T-helper 1 cell treated with Interleukin-12 subunit alpha and Interleukin-12 subunit beta and Interleukin-4 antibody, amounts not matched to agents 30 μg/mL and 1 μg/mL, for 36 hours (primary cell): Measurements from ENCODE around the gene KRT4.

Source experiments
- H3K27ac Mint-ChIP-seq: one replicate; pipeline ENCODE4 v1.8.0; 2021; ENCODE audit warnings: mild to moderate bottlenecking, mixed read lengths
- H3K27me3 Mint-ChIP-seq: one replicate; pipeline ENCODE4 v1.8.0; 2021; ENCODE audit warnings: low read depth, mixed read lengths
- H3K36me3 Mint-ChIP-seq: one replicate; pipeline ENCODE4 v1.8.0; 2021; ENCODE audit warnings: low read depth, mixed read lengths
- H3K4me1 Mint-ChIP-seq: one replicate; pipeline ENCODE4 v1.8.0; 2021; ENCODE audit warnings: low read depth, mixed read lengths
- H3K4me3 Mint-ChIP-seq: one replicate; pipeline ENCODE4 v1.8.0; 2021; ENCODE audit warnings: mild to moderate bottlenecking, moderate library complexity, mixed read lengths
- H3K9me3 Mint-ChIP-seq: one replicate; pipeline ENCODE4 v1.8.0; 2021; ENCODE audit warnings: mixed read lengths

The KRT4 gene

DNA sequence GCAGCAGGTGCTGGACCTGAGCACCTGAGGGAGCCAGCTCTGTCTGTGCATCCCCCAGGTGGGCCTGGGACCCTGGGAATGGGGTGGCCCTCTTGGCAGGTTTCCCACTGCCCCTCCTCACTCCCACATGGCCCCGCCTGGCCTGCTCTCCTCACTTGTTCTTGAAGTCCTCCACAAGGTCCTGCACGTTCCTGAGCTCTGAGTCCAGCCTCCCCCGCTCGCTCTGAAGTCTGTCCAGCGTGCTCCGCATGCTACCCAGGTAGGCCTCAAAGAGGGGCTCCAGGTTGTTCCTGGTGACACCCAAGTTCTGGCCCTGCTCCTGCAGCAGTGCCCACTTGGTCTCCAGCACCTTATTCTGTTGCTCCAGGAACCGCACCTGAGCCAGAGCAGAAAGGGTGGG, 17.3 kb upstream of the KRT4 start:
- no peak overlapping the region for H3K4me3 Mint-ChIP-seq

GRCh38 chr12:52829986-52830770, 16.3 kb upstream of the KRT4 start:
- Mint-ChIP-seq H3K27ac (no peak overlapping the region), H3K4me3 (no peak overlapping the region), H3K36me3 (no peaks in the 10 kb centered on the region), H3K9me3 (no peaks in the 10 kb centered on the region), H3K27me3 (no peaks in the 10 kb centered on the region), H3K4me1 (no peaks in the 10 kb centered on the region)

More for the DNA sequence above, 17.3 kb upstream of the KRT4 start:
- no peaks in the 10 kb centered on the region for H3K9me3 Mint-ChIP-seq
- H3K36me3 Mint-ChIP-seq: no peaks in the 10 kb centered on the region
- H3K27me3 Mint-ChIP-seq: no peaks in the 10 kb centered on the region
- no peak overlapping the region for H3K27ac Mint-ChIP-seq
- H3K4me1 Mint-ChIP-seq: peaks cover 5% of the 10 kb centered on the region

DNA sequence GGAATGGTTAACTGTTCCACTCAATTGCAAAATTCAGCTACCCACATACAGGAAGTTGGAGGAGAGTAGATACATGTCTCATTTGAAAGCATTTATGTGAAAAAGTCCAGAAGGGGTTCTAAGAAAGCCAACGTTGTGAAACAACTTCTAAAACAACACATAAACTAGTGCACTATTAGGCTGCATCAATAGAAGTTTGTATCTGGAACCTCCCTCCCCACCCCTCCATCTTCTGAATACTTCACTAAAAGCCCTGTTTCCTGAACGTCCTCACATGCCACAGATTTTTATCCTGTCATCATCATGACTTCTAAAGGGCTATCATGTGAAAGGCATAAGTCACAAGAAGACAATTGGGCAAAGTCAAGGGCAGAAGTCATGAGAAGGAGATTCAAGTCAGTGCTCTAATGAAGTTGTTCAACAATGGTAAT, 14.7 kb upstream of the KRT4 start:
- H3K27ac Mint-ChIP-seq: no peak overlapping the region
- H3K9me3 Mint-ChIP-seq: no peaks in the 10 kb centered on the region
- no peaks in the 10 kb centered on the region for H3K27me3 Mint-ChIP-seq
- no peak overlapping the region for H3K4me3 Mint-ChIP-seq
- no peaks in the 10 kb centered on the region for H3K4me1 Mint-ChIP-seq
- H3K36me3 Mint-ChIP-seq: no peaks in the 10 kb centered on the region

DNA sequence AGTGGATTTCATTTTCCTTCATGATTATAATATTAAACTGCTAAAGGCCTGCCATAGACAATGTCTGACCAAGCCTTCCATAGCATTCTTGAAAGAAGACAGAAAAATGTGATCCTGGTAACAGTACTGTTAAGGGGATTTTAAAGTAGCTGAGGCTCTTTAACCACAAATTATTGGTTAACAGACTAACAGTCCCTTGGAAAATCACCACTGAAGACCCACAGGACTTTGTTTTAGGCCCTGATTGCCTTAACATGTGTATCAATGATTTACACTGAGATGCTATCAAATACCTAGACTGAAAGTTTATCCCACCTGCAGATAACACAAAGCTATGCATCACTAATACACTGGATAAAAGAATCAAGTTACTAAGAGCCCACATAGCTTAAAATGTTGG, 14.2 kb upstream of the KRT4 start:
- no peak overlapping the region for H3K4me3 Mint-ChIP-seq
- H3K27me3 Mint-ChIP-seq: no peaks in the 10 kb centered on the region
- H3K27ac Mint-ChIP-seq: no peak overlapping the region
- H3K36me3 Mint-ChIP-seq: no peaks in the 10 kb centered on the region
- H3K9me3 Mint-ChIP-seq: no peaks in the 10 kb centered on the region
- H3K4me1 Mint-ChIP-seq: no peaks in the 10 kb centered on the region

DNA sequence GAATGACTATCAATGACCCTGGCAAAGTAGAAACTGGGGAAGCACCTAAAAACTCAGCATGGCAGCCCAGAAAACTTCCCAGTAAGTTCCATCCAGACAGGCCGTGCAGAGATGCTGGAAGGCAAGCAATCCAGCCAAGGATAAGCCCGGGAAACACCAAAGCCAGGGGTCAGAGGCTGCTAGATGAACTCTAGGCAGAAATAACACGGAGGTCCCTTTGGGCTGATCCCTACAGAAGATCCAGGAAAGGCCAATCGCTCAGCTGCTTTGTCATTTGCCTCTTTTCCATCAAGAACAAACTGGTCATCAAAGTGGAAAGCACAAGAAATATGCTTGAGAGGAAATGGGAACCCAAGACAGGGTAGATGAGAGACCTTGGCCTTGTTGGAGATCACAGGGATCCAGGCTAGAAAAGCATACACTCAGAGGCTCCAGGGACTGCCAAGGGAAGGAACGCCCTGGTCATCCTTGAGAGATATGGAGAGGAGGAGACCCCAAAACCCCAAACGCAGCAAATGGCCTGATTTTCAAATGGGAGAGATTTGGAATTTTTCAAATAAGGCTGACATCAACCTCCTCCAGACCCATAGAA, 13.7 kb upstream of the KRT4 start:
- no peaks in the 10 kb centered on the region for H3K9me3 Mint-ChIP-seq
- H3K4me1 Mint-ChIP-seq: no peaks in the 10 kb centered on the region
- H3K27me3 Mint-ChIP-seq: no peaks in the 10 kb centered on the region
- no peak overlapping the region for H3K4me3 Mint-ChIP-seq
- no peaks in the 10 kb centered on the region for H3K36me3 Mint-ChIP-seq
- H3K27ac Mint-ChIP-seq: no peak overlapping the region

GRCh38 chr12:52826611-52827498, 12.9 kb upstream of the KRT4 start:
- H3K9me3 Mint-ChIP-seq: no peaks in the 10 kb centered on the region
- no peaks in the 10 kb centered on the region for H3K36me3 Mint-ChIP-seq
- H3K4me3 Mint-ChIP-seq: no peak overlapping the region
- no peaks in the 10 kb centered on the region for H3K27me3 Mint-ChIP-seq
- H3K27ac Mint-ChIP-seq: no peak overlapping the region
- H3K4me1 Mint-ChIP-seq: no peaks in the 10 kb centered on the region

DNA sequence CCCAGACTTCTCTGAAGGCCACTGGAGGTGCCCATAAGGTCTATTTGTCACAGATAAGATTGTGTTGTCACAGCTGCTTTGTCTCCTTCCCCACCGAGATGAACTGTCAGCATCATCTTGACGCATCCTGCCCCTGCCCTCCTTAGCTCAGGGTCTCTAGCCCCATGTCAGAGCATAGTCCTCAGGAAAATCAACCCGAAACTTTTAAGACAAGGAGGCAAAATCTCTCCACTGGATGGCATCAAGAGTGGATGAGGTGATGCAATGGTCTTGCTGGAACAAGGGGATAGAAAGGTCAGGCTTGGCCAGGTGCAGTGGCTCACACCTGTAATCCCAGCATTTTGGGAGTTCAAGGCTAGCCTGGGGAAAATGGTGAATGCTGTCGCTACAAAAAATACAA, 12.0 kb upstream of the KRT4 start:
- H3K27me3 Mint-ChIP-seq: no peaks in the 10 kb centered on the region
- H3K9me3 Mint-ChIP-seq: no peaks in the 10 kb centered on the region
- H3K4me1 Mint-ChIP-seq: no peaks in the 10 kb centered on the region
- no peaks in the 10 kb centered on the region for H3K36me3 Mint-ChIP-seq
- H3K27ac Mint-ChIP-seq: no peak overlapping the region
- H3K4me3 Mint-ChIP-seq: no peak overlapping the region

GRCh38 chr12:52824741-52825410, 11.0 kb upstream of the KRT4 start:
- no peak overlapping the region for H3K4me3 Mint-ChIP-seq
- H3K9me3 Mint-ChIP-seq: no peaks in the 10 kb centered on the region
- no peak overlapping the region for H3K27ac Mint-ChIP-seq
- H3K27me3 Mint-ChIP-seq: no peaks in the 10 kb centered on the region
- no peaks in the 10 kb centered on the region for H3K4me1 Mint-ChIP-seq
- no peaks in the 10 kb centered on the region for H3K36me3 Mint-ChIP-seq

DNA sequence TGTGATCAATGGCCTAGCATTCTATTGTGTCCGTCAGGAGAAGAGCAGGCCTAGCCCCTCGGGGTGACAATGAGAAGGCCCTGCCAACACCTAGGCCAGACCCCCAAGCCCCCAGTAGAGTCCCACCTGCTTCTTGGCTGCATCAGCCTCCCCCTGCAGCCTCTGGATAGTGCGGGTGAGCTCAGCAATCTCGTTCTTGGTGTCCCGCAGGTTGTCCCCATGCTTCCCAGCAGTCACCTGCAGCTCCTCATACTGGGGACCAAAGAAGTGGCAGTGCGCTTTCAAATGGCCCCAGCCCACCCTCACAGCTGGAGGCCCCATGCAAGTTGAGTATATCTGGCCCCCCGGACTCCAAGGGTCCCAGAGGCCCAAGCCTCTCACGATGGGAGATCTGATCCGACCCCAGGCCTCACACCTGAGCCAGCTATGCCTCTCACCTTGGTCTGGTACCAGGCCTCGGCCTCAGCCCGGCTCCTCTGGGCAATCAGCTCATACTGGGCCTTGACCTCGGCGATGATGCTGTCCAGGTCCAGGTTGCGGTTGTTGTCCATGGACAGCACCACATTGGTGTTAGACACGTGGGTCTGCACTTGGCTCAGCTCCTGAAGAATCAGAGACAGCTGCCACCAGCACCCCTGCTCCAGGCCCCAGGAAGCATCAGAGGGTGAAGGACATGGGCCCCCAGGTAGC, 10.0 kb upstream of the KRT4 start:
- no peaks in the 10 kb centered on the region for H3K4me1 Mint-ChIP-seq
- no peaks in the 10 kb centered on the region for H3K9me3 Mint-ChIP-seq
- H3K4me3 Mint-ChIP-seq: no peak overlapping the region
- no peaks in the 10 kb centered on the region for H3K27me3 Mint-ChIP-seq
- no peak overlapping the region for H3K27ac Mint-ChIP-seq
- no peaks in the 10 kb centered on the region for H3K36me3 Mint-ChIP-seq

GRCh38 chr12:52822771-52823510, 9.0 kb upstream of the KRT4 start:
- Mint-ChIP-seq H3K4me3 (no peak overlapping the region), H3K4me1 (no peaks in the 10 kb centered on the region), H3K9me3 (no peaks in the 10 kb centered on the region), H3K27ac (no peak overlapping the region), H3K36me3 (no peaks in the 10 kb centered on the region), H3K27me3 (no peaks in the 10 kb centered on the region)

DNA sequence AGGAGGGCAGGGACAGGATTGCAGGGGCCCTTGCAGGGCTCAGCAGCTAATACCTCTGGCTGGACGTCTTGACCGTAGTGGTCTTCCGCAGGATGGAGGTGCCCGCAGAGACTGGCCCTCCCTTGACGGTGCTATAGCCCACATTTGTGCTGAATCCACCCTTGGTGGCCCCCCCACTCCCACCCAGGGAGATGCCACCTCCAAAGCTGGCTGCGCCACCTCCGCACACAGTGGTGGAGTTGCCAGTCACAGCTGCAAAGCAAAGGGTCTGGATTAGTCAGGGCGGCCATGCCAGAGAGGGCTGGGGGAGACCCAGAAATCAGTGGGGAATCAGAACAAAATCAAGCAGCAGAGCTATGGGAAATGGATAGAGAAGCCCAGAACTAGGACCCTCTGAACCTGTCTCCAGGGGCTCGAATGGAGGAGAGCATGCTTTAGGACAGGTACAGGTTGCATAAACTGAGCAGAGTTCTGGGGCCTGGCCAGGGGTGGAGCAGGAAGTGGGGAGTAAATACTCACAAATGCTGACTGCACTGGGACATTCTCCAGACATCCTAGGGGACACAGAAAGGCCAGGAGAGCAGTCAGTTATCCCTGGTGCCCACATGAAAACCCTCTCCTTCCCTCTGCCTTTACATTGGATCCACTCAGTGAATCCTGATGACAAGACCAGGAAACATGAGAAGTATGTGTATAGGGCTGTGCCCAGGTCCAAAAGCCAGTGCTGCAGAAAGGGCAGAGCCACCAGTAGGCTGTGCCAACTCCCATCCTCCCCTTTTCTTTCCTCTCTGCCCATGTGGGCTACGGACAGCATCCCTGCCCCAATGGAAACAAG, 8.1 kb upstream of the KRT4 start:
- H3K36me3 Mint-ChIP-seq: no peaks in the 10 kb centered on the region
- no peaks in the 10 kb centered on the region for H3K4me1 Mint-ChIP-seq
- no peaks in the 10 kb centered on the region for H3K27me3 Mint-ChIP-seq
- H3K4me3 Mint-ChIP-seq: no peak overlapping the region
- no peaks in the 10 kb centered on the region for H3K9me3 Mint-ChIP-seq
- no peak overlapping the region for H3K27ac Mint-ChIP-seq

DNA sequence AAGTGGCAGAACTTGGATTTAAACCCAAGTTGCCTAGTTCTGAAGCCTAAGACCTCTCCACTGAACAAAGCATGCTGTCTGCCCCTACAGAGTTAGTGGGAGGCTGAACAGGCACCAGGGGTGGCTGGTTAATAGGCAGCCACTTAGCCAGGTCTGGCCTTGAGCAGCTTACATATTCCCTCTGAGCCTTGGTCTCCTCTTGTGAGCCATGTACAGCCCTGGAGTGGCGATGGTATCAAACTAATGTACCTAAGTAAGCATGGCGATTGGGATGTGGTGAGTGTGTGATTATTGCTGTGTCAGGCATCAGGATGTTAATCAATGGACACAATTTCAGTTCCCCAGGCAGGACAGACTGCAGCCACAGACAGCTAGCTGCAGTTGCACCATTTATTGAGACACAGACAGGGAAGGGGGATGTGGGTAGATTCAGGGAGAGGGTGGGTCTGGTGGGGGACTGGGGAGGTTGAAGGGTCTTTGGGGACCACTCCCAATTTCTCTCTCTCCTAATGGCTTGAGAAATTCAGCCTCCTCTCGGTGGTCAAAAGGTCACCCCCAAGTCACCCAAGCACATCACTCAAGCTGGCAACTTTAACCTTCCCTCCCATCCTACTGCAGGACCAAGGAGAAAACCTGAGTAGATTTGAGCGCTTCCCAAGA, 7.3 kb upstream of the KRT4 start:
- Mint-ChIP-seq H3K27me3 (no peaks in the 10 kb centered on the region), H3K4me3 (no peak overlapping the region), H3K9me3 (no peaks in the 10 kb centered on the region), H3K36me3 (no peaks in the 10 kb centered on the region), H3K4me1 (no peaks in the 10 kb centered on the region), H3K27ac (no peak overlapping the region)
